CD4-positive, alpha-beta T cell treated with Interleukin-6 for 4 hours (primary cell): ENCODE results near the gene EHF.

Source experiments
- DNase-seq: peaks from one replicate; pipeline ENCODE4 v3.0.0-alpha.2; 2020; ENCODE audit warnings: mixed read lengths

Gene EHF

DNA sequence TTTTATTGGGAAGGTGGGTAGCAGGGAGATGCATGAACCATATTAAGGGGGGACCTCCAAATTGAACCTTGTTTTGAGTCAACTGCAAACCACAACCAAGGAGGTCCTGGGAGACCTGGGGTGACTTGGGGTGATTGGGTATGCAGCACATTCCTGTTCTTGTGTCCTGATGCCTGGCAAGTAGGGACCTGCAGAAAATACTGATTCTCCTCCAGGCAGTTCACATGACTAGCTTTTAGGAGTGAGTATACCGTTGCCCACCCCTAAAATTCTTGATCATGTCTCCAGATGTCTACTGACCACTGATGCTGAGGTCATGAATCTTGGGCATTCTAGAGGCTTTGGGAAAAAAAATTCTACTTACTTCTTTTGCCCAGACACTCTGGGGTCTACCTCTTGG lies 6.3 kb downstream of the EHF start:
- DNase-seq: no peak

GRCh38 chr11:34629711-34630110 lies 8.8 kb downstream of the EHF start:
- DNase-seq: no peak

GRCh38 chr11:34630544-34630943 lies 9.7 kb downstream of the EHF start:
- DNase-seq: no peak

DNA sequence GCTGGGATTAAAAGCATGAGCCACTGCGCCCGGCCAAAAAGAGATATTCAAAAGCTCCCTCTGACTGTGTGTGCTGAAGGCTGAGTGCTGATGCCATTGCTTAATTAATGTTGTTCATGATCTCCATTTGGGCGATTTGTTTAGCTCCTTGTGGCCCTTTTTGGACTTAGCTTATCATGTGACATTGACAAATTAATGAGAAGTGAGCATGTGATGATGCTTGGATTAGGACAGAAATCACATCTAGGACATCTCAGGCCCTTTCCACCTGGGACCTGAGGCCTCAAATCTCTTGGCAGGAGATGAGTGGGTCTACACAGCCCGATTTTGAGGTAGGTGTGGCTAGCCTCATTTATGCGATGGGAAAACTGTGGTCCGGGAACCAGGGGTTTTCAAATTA lies 10.4 kb downstream of the EHF start:
- DNase-seq: no peak

DNA sequence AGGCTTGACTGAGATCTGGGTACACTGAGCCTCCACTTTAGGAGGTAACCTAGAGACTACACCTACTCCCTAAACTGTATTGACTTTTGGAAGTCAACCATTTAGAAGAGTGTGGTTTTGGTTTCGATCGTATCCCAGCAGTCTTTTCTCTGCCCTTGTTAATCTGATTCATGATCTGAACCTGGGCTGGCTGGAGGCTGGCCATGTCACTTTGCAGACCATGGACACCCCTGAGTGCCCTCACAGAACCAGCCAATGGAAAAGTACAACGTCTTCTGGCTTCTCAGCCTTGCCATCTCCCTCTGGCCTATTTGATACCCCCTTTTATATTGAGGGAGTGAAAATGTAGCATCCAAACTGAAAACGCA lies 10.8 kb downstream of the EHF start:
- no peak for DNase-seq

DNA sequence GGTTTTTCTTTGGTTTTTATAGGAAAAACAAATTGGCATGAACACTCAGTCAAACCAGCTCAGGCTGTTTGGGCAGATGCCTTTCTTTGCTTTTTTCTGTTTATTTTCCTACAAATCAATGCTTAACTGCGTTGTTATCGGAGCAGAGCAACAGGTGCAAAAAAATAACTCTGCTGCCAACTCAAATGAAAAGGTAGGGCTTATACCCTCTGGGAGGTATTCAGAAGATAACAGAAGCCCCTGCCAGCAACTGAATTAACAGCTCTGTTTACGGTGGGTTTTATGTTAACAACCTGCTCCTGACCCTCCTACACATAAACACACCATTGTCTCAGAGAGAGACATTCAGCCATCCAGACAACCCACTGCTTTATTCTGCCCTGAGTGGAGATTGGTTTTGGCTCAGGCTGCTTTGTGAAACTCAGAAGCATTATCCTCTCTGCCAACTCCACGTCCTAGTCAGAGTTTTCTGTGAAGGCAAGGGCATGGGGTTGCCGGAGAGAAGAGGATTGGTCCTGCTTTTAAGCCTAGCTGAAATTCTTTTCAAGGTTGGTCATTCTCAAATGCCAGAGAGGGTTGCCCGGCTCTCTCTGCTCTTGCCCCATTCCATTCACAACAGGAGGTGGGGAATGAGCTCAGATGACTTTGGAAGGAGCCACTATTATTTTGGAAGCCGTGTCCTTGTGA lies 11.4 kb downstream of the EHF start:
- DNase-seq: no peak

GRCh38 chr11:34633640-34633989 lies 12.7 kb downstream of the EHF start:
- no peak for DNase-seq

- DNase-seq: no peak
These were observed 13.2 kb downstream of the EHF start for GRCh38 chr11:34633990-34634693.

DNA sequence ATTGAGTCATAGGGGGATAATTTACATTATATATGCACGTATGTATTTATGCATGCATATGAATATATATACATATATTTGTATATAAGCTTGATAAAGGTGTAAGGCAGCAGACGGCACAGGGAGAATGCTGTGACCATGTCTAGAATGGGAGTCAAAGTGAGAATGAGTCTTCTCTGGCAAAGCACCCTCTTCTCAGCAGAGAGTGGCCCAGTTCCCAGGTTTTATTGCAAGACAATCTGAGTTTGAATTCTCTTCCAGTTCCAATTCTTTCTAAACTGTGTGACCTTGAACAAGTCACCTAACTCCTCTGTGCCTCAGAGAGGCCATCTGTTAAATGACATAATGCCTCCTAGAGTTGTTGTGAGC lies 13.8 kb downstream of the EHF start:
- DNase-seq: no peak

DNA sequence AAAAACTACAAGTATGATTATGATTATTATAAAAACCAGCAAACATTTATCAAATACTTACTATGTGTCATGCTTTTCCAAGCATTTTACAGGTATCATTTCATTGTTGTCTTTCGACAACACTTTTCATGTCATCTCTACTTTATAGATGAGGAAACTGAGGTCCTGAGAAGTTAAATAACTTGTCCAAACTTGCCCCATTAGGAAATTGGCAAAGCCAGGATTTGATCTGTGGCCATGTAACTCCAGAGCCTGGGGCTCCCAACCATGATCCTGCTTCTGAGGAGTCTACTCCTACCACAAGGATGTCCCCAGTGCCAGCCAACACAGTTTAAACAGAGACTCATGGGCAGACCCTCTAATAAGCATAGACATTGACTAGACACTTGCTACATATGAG lies 15.2 kb downstream of the EHF start:
- no peak for DNase-seq

- DNase-seq: no peak
These were observed 16.4 kb downstream of the EHF start for GRCh38 chr11:34637303-34637702.

DNA sequence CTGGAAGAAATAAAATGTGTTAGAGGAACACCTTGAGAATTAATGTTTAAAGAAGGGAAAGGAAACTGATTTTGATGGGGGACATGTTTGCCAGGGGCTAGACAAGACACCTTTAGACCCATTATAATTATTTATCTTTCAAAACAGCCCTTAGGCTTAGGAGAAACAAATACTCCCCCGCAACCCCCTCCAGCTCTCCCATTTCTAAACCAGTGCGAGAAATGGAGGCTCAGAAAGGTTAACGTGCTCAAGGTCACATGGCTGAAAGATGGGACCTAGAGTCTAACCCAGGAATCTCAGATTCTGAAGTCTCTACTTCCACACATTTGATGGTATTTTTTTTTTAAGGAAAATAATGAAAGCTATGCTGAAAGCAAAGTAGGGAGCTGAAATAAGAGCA lies 18.0 kb downstream of the EHF start:
- no peak for DNase-seq

- no peak for DNase-seq
These were observed 18.7 kb downstream of the EHF start for GRCh38 chr11:34639545-34639944.

DNA sequence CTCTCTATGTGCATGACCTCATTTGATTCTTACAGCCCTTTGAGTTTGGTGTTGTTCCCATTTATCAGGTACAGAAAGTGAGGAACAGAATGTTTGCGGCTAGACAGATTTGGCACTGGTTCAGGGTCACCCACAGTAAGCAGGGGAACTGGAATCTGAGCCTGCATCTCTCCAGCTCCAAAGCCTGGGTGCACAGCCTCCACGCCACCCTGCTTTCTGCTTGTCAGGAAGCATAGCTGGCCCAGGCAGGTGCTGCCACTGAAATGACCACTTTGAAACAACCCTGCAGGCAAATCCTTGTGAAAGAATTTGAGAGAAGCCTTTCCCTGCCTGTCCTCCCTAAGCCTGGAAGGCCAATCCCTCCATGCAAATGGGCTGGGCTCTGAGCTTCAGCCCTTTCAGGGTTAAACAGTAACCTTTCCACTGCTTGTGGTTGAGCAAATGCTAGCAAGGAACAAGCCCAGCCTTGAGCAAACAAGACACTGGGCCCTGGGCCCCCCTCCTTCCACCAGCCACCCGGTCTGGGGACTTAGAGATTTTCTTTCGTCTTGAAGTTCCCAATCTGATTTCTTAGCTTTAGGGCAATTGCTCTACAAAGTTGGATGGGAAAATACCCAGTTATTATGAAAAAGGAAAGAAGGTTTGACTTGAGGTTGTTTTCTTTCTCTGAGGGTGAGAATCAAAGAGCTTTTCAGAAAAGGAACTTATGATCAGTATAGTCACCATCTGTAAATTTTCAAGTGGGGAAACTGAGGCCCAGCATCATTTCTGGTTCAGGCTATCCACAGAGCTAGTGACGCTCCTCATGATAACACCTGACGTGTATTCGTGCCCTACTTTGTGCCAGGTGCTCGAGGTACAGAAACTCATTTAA lies 19.4 kb downstream of the EHF start:
- DNase-seq: no peak

DNA sequence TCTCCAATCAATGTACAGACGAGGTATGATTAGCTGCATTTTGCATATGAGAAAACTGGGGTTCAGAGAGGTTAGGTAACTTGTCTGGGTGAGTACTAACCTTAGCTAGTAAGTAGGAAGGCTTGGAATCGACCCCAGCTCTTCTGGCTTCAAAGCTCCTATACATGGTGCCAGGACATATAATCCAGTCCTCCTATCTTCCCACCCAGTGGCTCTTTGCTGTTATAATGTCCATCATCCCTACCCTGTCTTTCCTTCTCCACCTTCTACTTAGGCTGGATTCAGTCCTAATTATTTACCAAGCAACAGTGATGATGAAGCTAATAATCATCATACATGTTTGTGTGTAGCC lies 20.0 kb downstream of the EHF start:
- no peak for DNase-seq

DNA sequence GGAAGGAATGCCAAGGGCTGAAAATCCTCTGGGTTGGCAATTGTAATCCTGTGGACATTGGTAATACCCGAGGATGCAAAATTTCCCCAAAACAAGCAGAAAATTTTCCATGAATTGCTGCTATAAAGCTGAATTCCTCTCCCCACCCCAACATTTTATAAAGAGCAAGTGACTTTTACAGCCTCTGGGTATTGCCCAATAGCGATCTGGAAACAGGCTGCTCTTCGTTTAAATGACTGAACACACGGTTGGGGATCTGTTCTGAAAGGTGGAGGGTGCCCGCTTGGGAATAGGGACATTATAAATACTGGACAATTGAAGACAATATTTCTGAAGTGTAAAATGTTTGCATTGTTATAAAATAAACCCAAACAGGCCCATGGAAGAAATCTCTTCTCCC lies 20.6 kb downstream of the EHF start:
- DNase-seq: no peak

- no peak for DNase-seq
These were observed 21.2 kb downstream of the EHF start for GRCh38 chr11:34642001-34642554.

- DNase-seq: no peak
These were observed 22.0 kb downstream of the EHF start for GRCh38 chr11:34642873-34643272.

- DNase-seq: no peak
These were observed 22.4 kb downstream of the EHF start for GRCh38 chr11:34643311-34643710.

- DNase-seq: no peak
These were observed 23.0 kb downstream of the EHF start for GRCh38 chr11:34643846-34644245.

- DNase-seq: no peak
These were observed 23.9 kb downstream of the EHF start for GRCh38 chr11:34644669-34645406.

DNA sequence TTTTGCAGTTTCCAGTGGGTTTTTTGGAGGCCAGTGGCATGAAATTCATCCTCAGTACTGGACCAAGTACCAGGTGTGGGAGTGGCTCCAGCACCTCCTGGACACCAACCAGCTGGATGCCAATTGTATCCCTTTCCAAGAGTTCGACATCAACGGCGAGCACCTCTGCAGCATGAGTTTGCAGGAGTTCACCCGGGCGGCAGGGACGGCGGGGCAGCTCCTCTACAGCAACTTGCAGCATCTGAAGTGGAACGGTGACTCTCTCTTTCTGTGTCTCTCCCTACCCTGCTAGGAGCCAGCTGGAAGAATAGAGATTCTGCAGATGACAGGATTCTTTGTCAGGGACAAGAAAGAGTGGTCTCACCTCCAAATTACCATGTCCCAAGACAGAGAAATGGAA lies 25.5 kb downstream of the EHF start:
- DNase-seq: no peak

- DNase-seq: no peak
These were observed 26.2 kb downstream of the EHF start for GRCh38 chr11:34647131-34647530.
